Measurements from ENCODE around the gene LONP1.

- TF ChIP-seq POLR2A (IDR thresholded peaks at IDR 0.05; ENCODE audit: low read depth, low read length), result peak; percentile 99
- TF ChIP-seq TAF1 (IDR thresholded peaks at IDR 0.05; ENCODE audit: borderline replicate concordance, low read depth, low read length), result peak; percentile 99
Observed at GRCh38 chr19:5690125-5690954, 29.6 kb downstream of the LONP1 start, which contains the start of gene RPL36.

All from GM12892 (cell line).